H1 (cell line): ENCODE results near the gene SGPP2. TPM values are rescaled to one million over a fixed set of nuclear protein-coding genes. Genes with fewer than 3 reads are reported as not detected.

Source experiments
- CTCF ChIA-PET: fragments of 300-600 bp; sonication (Branson Sonifier 250); formaldehyde crosslinking; loops from one replicate; lab custom pipeline; 2021; ENCODE audit not compliant: partially characterized antibody; lab: Charles Lee
- POLR2A ChIA-PET: fragments of 300-600 bp; sonication (Branson Sonifier 250); formaldehyde crosslinking; loops from one replicate; lab custom pipeline; 2021; ENCODE audit warnings: inconsistent platforms; ENCODE audit not compliant: partially characterized antibody; lab: Charles Lee
- DNase-seq, 2 experiments: peaks; one replicate each; pipeline versions ENCODE4 v3.0.0 to v3.0.0-alpha.2; 2010 to 2022; ENCODE audit warnings: low spot score in 2 of 2, low read depth in 1 of 2, mixed read lengths in 1 of 2
- FAIRE-seq: peaks from 2 replicates; lab custom pipeline; 2011; peaks lifted over from hg19 to GRCh38; lab: Jason Lieb, UNC
- H2AFZ ChIP-seq: 2 replicates; pipeline ENCODE4 v1.8.1; 2012; ENCODE audit warnings: low read length, inconsistent platforms
- H2AK5ac ChIP-seq: 2 replicates; pipeline ENCODE4 v1.6.1; 2013; ENCODE audit warnings: low read depth, low read length
- H2BK120ac ChIP-seq: replicated peaks from 2 replicates; pipeline ENCODE3; 2013; ENCODE audit warnings: low read depth, low read length, inconsistent platforms
- H2BK12ac ChIP-seq: 2 replicates; pipeline ENCODE4 v1.6.1; 2013; ENCODE audit warnings: low read depth, low read length
- H2BK15ac ChIP-seq: 2 replicates; pipeline ENCODE4 v1.6.1; 2013; ENCODE audit warnings: low read length
- H2BK20ac ChIP-seq: 2 replicates; pipeline ENCODE4 v1.6.1; 2013; ENCODE audit warnings: low read length
- H2BK5ac ChIP-seq: 2 replicates; pipeline ENCODE4 v1.6.1; 2013; ENCODE audit warnings: low read depth, low read length
- H3K14ac ChIP-seq: 2 replicates; pipeline ENCODE4 v1.6.1; 2013; ENCODE audit warnings: inconsistent platforms; ENCODE audit not compliant: insufficient read length
- H3K18ac ChIP-seq: 2 replicates; pipeline ENCODE4 v1.6.1; 2013; ENCODE audit warnings: low read length; ENCODE audit errors: extremely low read depth
- H3K23ac ChIP-seq: 2 replicates; pipeline ENCODE4 v1.6.1; 2013; ENCODE audit warnings: inconsistent platforms; ENCODE audit not compliant: insufficient read length
- H3K23me2 ChIP-seq: 2 replicates; pipeline ENCODE4 v1.6.1; 2013; ENCODE audit warnings: low read depth, low read length
- H3K27ac ChIP-seq: 2 replicates; pipeline ENCODE4 v1.6.1; 2011; ENCODE audit warnings: low read depth, low read length, inconsistent platforms
- H3K27me3 ChIP-seq, 4 experiments: replicated peaks in 1 of 4; 1 replicate in 1 of 4; 2 replicates in 3 of 4; pipeline versions ENCODE4 v1.6.1 to v1.8.1; 2011 to 2013; ENCODE audit warnings: low read length in 3 of 4, mild to moderate bottlenecking in 3 of 4, inconsistent platforms in 2 of 4, mixed read lengths in 2 of 4, moderate library complexity in 1 of 4; ENCODE audit not compliant: control insufficient read depth in 3 of 4, insufficient read depth in 3 of 4; ENCODE audit errors: extremely low read depth in 1 of 4
- H3K36me3 ChIP-seq, 4 experiments: 2 replicates each; pipeline versions ENCODE4 v1.6.1 to v1.8.1; 2011 to 2013; ENCODE audit warnings: mild to moderate bottlenecking in 4 of 4, low read length in 3 of 4, moderate library complexity in 2 of 4, control low read depth in 1 of 4, inconsistent platforms in 1 of 4; ENCODE audit not compliant: insufficient read depth in 4 of 4, control insufficient read depth in 2 of 4
- H3K4ac ChIP-seq: replicated peaks from 2 replicates; pipeline ENCODE3; 2013; ENCODE audit warnings: low read length, low read depth, mixed read lengths, inconsistent platforms; ENCODE audit not compliant: insufficient read length
- H3K4me1 ChIP-seq, 4 experiments: replicated peaks in 1 of 4; 1 replicate in 1 of 4; 2 replicates in 3 of 4; pipeline versions ENCODE4 v1.6.1 to v1.8.1; 2011 to 2013; ENCODE audit warnings: low read length in 3 of 4, inconsistent platforms in 2 of 4, mixed read lengths in 1 of 4; ENCODE audit not compliant: insufficient read depth in 4 of 4, control insufficient read depth in 3 of 4
- H3K4me2 ChIP-seq, 2 experiments: 2 replicates each; pipeline versions ENCODE4 v1.6.1 to v1.8.1; 2011 to 2013; ENCODE audit warnings: low read depth in 2 of 2, low read length in 2 of 2, control low read depth in 1 of 2, inconsistent platforms in 1 of 2, mild to moderate bottlenecking in 1 of 2; ENCODE audit not compliant: insufficient read depth in 1 of 2
- H3K4me3 ChIP-seq, 4 experiments: fragments of 200-600, 300-600 bp in 1 of 4; sonication (generic), shearing (Covaris generic), sonication (Bioruptor Twin) in 1 of 4; 2 replicates each; pipeline versions ENCODE4 v1.5.1 to v1.8.1; 2011 to 2016; ENCODE audit warnings: low read length in 4 of 4, low read depth in 3 of 4, control low read depth in 2 of 4, inconsistent platforms in 2 of 4, mild to moderate bottlenecking in 2 of 4, mixed read lengths in 1 of 4, moderate library complexity in 1 of 4; ENCODE audit not compliant: insufficient read depth in 2 of 4; ENCODE audit errors: extremely low read depth in 1 of 4
- H3K56ac ChIP-seq: replicated peaks from 2 replicates; pipeline ENCODE3; 2013; ENCODE audit warnings: low read depth, mild to moderate bottlenecking, mixed read lengths, low read length, inconsistent platforms; ENCODE audit not compliant: insufficient read length
- H3K79me1 ChIP-seq: 2 replicates; pipeline ENCODE4 v1.6.1; 2013; ENCODE audit warnings: low read depth, low read length, control low read depth
- H3K79me2 ChIP-seq, 2 experiments: 2 replicates each; pipeline versions ENCODE4 v1.6.1 to v1.8.1; 2012 to 2013; ENCODE audit warnings: low read length in 2 of 2, mild to moderate bottlenecking in 2 of 2, inconsistent platforms in 1 of 2; ENCODE audit not compliant: insufficient read depth in 2 of 2, control insufficient read depth in 1 of 2
- H3K9ac ChIP-seq, 4 experiments: replicated peaks in 1 of 4; 1 replicate in 1 of 4; 2 replicates in 3 of 4; pipeline versions ENCODE4 v1.6.1 to v1.8.1; 2011 to 2013; ENCODE audit warnings: low read depth in 3 of 4, low read length in 3 of 4, control low read depth in 2 of 4, mild to moderate bottlenecking in 2 of 4, moderate library complexity in 2 of 4, inconsistent platforms in 1 of 4; ENCODE audit errors: extremely low read depth in 1 of 4
- H3K9me3 ChIP-seq, 2 experiments: 2 replicates each; pipeline versions ENCODE4 v1.6.1 to v1.8.1; 2012 to 2013; ENCODE audit warnings: mild to moderate bottlenecking in 2 of 2, moderate library complexity in 2 of 2, control low read depth in 1 of 2, inconsistent platforms in 1 of 2, low read depth in 1 of 2, low read length in 1 of 2, mixed read lengths in 1 of 2; ENCODE audit not compliant: insufficient read depth in 2 of 2
- H4K20me1 ChIP-seq, 2 experiments: replicated peaks in 1 of 2; 2 replicates each; pipeline versions ENCODE3 to v1.8.1; 2011 to 2013; ENCODE audit warnings: inconsistent platforms in 2 of 2, low read length in 2 of 2, mild to moderate bottlenecking in 1 of 2; ENCODE audit not compliant: insufficient read depth in 2 of 2, control insufficient read depth in 1 of 2
- H4K5ac ChIP-seq: 2 replicates; pipeline ENCODE4 v1.6.1; 2013; ENCODE audit warnings: low read length, low read depth, mixed read lengths, inconsistent platforms; ENCODE audit not compliant: insufficient read length
- H4K8ac ChIP-seq: 2 replicates; pipeline ENCODE4 v1.8.0; 2013; ENCODE audit warnings: mild to moderate bottlenecking, moderate library complexity, low read length, inconsistent platforms; ENCODE audit not compliant: insufficient read depth; ENCODE audit errors: extremely low read depth
- H4K91ac ChIP-seq: replicated peaks from 2 replicates; pipeline ENCODE3; 2013; ENCODE audit warnings: low read length, mixed read lengths, inconsistent platforms; ENCODE audit not compliant: insufficient read length
- BACH1 ChIP-seq: IDR thresholded peaks from 2 replicates; pipeline ENCODE4 v1.6.1; 2012; ENCODE audit warnings: low read length, improper control_type of control experiment
- BCL11A ChIP-seq, 2 experiments: IDR thresholded peaks; one replicate each; pipeline ENCODE4 v1.6.1; 2011; ENCODE audit warnings: low read depth in 2 of 2, low read length in 2 of 2, mild to moderate bottlenecking in 2 of 2
- CREB1 ChIP-seq: IDR thresholded peaks from 2 replicates; pipeline ENCODE4 v1.6.1; 2012; ENCODE audit warnings: inconsistent platforms
- EGR1 ChIP-seq: IDR thresholded peaks from 2 replicates; pipeline ENCODE4 v1.6.1; 2011; ENCODE audit warnings: low read depth, low read length, borderline replicate concordance
- FOSL1 ChIP-seq: IDR thresholded peaks from 2 replicates; pipeline ENCODE4 v1.6.1; 2011; ENCODE audit warnings: mild to moderate bottlenecking, low read depth, low read length, moderate library complexity; ENCODE audit not compliant: insufficient read depth
- KDM5A ChIP-seq: fragments of 200-600 bp; IDR thresholded peaks from 2 replicates; pipeline ENCODE4 v1.7.1; 2012; ENCODE audit warnings: mild to moderate bottlenecking, low read length, inconsistent platforms, mixed read lengths
- MAFK ChIP-seq: IDR thresholded peaks from 2 replicates; pipeline ENCODE4 v1.6.1; 2012; ENCODE audit warnings: low read depth, mild to moderate bottlenecking, improper control_type of control experiment, low read length
- NANOG ChIP-seq: IDR thresholded peaks from 2 replicates; pipeline ENCODE4 v1.6.1; 2011; ENCODE audit warnings: low read length, low read depth, mild to moderate bottlenecking, inconsistent platforms; ENCODE audit not compliant: insufficient read depth, poor library complexity, severe bottlenecking
- RBBP5 ChIP-seq: IDR thresholded peaks from 2 replicates; pipeline ENCODE4 v1.7.1; 2012; ENCODE audit warnings: low read depth, mild to moderate bottlenecking, inconsistent platforms, low read length, moderate library complexity, borderline replicate concordance
- RFX5 ChIP-seq: IDR thresholded peaks from 2 replicates; pipeline ENCODE4 v1.6.1; 2011; ENCODE audit warnings: low read depth, low read length, improper control_type of control experiment, borderline replicate concordance
- RXRA ChIP-seq: IDR thresholded peaks from 2 replicates; pipeline ENCODE4 v1.6.1; 2011; ENCODE audit warnings: low read depth, mild to moderate bottlenecking, low read length, moderate library complexity; ENCODE audit not compliant: insufficient read depth
- SAP30 ChIP-seq: fragments of 300-600 bp; sonication (generic); IDR thresholded peaks from 2 replicates; pipeline ENCODE4 v1.7.1; 2012; ENCODE audit warnings: low read length, moderate library complexity, mild to moderate bottlenecking, inconsistent platforms; ENCODE audit not compliant: insufficient read depth, insufficient replicate concordance
- SIN3A ChIP-seq, 2 experiments: IDR thresholded peaks in 1 of 2; conservative IDR thresholded peaks in 1 of 2; 2 replicates each; pipeline ENCODE4 v1.6.1; 2011 to 2012; ENCODE audit warnings: low read length in 2 of 2, improper control_type of control experiment in 1 of 2, low read depth in 1 of 2, mild to moderate bottlenecking in 1 of 2
- SIRT6 ChIP-seq: IDR thresholded peaks from one replicate; pipeline ENCODE4 v1.7.1; 2012; ENCODE audit warnings: low read length, inconsistent platforms
- TAF1 ChIP-seq: IDR thresholded peaks from 2 replicates; pipeline ENCODE4 v1.6.1; 2011; ENCODE audit warnings: mild to moderate bottlenecking, low read depth, low read length
- WGBS, 2 experiments: shearing (Covaris generic) in 1 of 2; methylation state at CpG; one replicate each; pipeline versions ENCODE4 v1.1.6 to v1.1.7; 2013 to 2015; ENCODE audit warnings: low lambda C conversion rate in 2 of 2, mixed read lengths in 2 of 2, inconsistent platforms in 1 of 2, low coverage in 1 of 2, missing lambda C conversion rate in 1 of 2; ENCODE audit not compliant: insufficient replicate concordance in 2 of 2, insufficient coverage in 1 of 2, insufficient read length in 1 of 2; ENCODE audit errors: extremely low coverage in 1 of 2, missing lambda C conversion rate in 1 of 2; 5-methylcytosine and 5-hydroxymethylcytosine counted together
- polyA plus RNA-seq, 7 experiments: library from polyadenylated mRNA; depleted of rRNA in 3 of 7; stranded (reverse) in 5 of 7; unstranded in 2 of 7; fragments of >200 nt in 5 of 7; fragments of 200-250 nt in 2 of 7; gene quantifications; 1 replicate in 5 of 7; 2 replicates in 1 of 7; 4 replicates in 1 of 7; pipeline versions ENCODE4 v1.2.1 to v1.2.3, GENCODE V29; 2011 to 2013; ENCODE audit warnings: missing spikeins in 2 of 7, mixed read lengths in 2 of 7
- total RNA-seq: library from RNA; stranded (reverse); fragmentation: NEBNext Ultra II Directional; extraction: Animal tissue kit (Norgen Biotek cat#: 25700); gene quantifications from 2 replicates; pipeline ENCODE4 v1.2.1, GENCODE V29; 2021

Gene SGPP2
- total and polyA plus RNA-seq, 2 of the 8 experiments (the other 6 are each of a cell fraction or from before 2014, with no cell fraction given), result 0.29 TPM; not detected in 1

DNA sequence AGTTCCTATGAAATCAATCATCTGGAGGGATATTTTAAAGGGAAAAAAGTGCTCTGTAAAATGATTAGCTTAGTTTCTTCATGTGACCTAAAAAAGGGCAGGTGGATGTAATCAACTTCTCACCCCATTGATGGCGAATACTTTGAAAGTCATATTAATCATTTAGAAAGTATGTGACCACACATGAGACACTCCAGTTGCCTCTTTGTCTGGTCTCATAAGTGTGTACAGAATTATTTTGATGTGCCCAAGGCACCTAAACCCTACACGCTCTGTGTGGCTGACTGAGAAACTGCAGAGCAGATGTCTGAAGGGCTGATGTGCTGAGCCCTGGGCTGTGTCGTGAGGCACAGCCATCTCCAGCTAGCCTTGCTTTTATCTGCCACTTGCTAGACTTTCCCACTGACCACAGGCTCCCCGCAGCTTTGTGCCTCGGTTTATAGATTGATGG, 26.9 kb downstream of the SGPP2 start:
- no peak for DNase-seq
- TF ChIP-seq MAFK (no peak), FOSL1 (no peak), SAP30 (no peak), KDM5A (no peak), RFX5 (no peak), TAF1 (no peak), BACH1 (no peak), SIN3A (conservative IDR thresholded peaks at IDR 0.05 in 1 of 2, IDR thresholded peaks at IDR 0.05 in 1 of 2; ENCODE audit: low read depth in 1 of 2, low read length in 2 of 2) (no peak), EGR1 (no peak), RXRA (no peak), RBBP5 (no peak), NANOG (no peak), BCL11A (IDR thresholded peaks at IDR 0.05; ENCODE audit: low read depth in 2 of 2, low read length in 2 of 2) (no peak), CREB1 (no peak), SIRT6 (no peak)

More for the DNA sequence above, 26.9 kb downstream of the SGPP2 start:
- H3K9me3 ChIP-seq, result no peaks in the 10 kb centered on the region
- H3K23me2 ChIP-seq, result no peaks in the 10 kb centered on the region
- no peak overlapping the region for H4K5ac ChIP-seq
- no peaks in the 10 kb centered on the region for H3K36me3 ChIP-seq
- no peak overlapping the region for H3K18ac ChIP-seq
- WGBS, 2 experiments, result 81% methylated on average over 5 of the region's 5 CpGs; no CpG with 5 or more reads in 1 of the 2 experiments
- H3K14ac ChIP-seq, result no peak overlapping the region
- H3K27ac ChIP-seq, result no peak overlapping the region
- no peak overlapping the region for H2AFZ ChIP-seq
- no peak overlapping the region for H2BK120ac ChIP-seq
- H3K79me1 ChIP-seq, result no peaks in the 10 kb centered on the region
- H3K4me2 ChIP-seq, result no peak overlapping the region
- H3K79me2 ChIP-seq, result no peaks in the 10 kb centered on the region
- no peak overlapping the region for H2BK15ac ChIP-seq
- POLR2A ChIA-PET, result no interaction called here
- FAIRE-seq, result no peak
- H4K91ac ChIP-seq, result no peak overlapping the region
- H3K23ac ChIP-seq, result no peak overlapping the region
- CTCF ChIA-PET, result interaction anchor here (0.5 to 1.3 kb wide), 4 partner anchors 9 to 437 kb away, joined by 3 to 4 read pairs (median 3); no protein-coding TSS in a partner anchor
- H3K9ac ChIP-seq, result no peak overlapping the region
- no peak overlapping the region for H2AK5ac ChIP-seq
- no peak overlapping the region for H3K4me3 ChIP-seq
- H2BK12ac ChIP-seq, result no peak overlapping the region
- no peaks in the 10 kb centered on the region for H3K27me3 ChIP-seq
- H2BK20ac ChIP-seq, result no peak overlapping the region
- peaks cover 0 to 2% (median 0%) of the 10 kb centered on the region in 4 experiments; a peak in 2 of 7 replicates for H3K4me1 ChIP-seq
- H4K8ac ChIP-seq, result no peak overlapping the region
- H4K20me1 ChIP-seq, result no peaks in the 10 kb centered on the region
- no peak overlapping the region for H3K56ac ChIP-seq
- H2BK5ac ChIP-seq, result no peak overlapping the region
- no peak overlapping the region for H3K4ac ChIP-seq
